ENCODE data around the gene MNT. TPM values are rescaled to one million over a fixed set of nuclear protein-coding genes. Genes with fewer than 3 reads are reported as not detected.

Gene MNT
- total and polyA plus RNA-seq, 2 of the 8 experiments (the other 6 are each of a cell fraction or from before 2014, with no cell fraction given), result 5.0 to 17.3 TPM

GRCh38 chr17:2384439-2385127 lies 16.3 kb downstream of the MNT start:
- Histone ChIP-seq H4K91ac (replicated peaks; ENCODE audit: insufficient read length, low read length) (no peak overlapping the region), H3K27me3 (replicated peaks in 1 of 4; ENCODE audit: control insufficient read depth in 3 of 4, extremely low read depth in 1 of 4, insufficient read depth in 3 of 4, low read length in 3 of 4) (no peaks in the 10 kb centered on the region), H3K79me2 (ENCODE audit: control insufficient read depth in 1 of 2, insufficient read depth in 2 of 2, low read length in 2 of 2) (0 out of 4 replicates have a peak, but pooled peaks cover 0 to 2% of the 10 kb centered on the region in 2 experiments), H3K9me3 (ENCODE audit: insufficient read depth in 2 of 2, low read depth in 1 of 2, low read length in 1 of 2) (no peaks in the 10 kb centered on the region), H3K9ac (replicated peaks in 1 of 4; ENCODE audit: extremely low read depth in 1 of 4, low read depth in 3 of 4, low read length in 3 of 4) (no peak overlapping the region), H2BK12ac (ENCODE audit: low read depth, low read length) (no peak overlapping the region), H3K56ac (replicated peaks; ENCODE audit: insufficient read length, low read depth, low read length) (no peak overlapping the region), H3K27ac (ENCODE audit: low read depth, low read length) (no peak overlapping the region), H3K36me3 (ENCODE audit: control insufficient read depth in 2 of 4, insufficient read depth in 4 of 4, low read length in 3 of 4) (peaks cover 0 to 8% (median 5%) of the 10 kb centered on the region in 4 experiments; a peak in 3 of 8 replicates), H3K18ac (ENCODE audit: extremely low read depth, low read length) (no peak overlapping the region; the same call in 1 of the 2 replicates), H2BK15ac (ENCODE audit: low read length) (no peak overlapping the region), H2AK5ac (ENCODE audit: low read depth, low read length) (no peak overlapping the region), H3K4me3 (ENCODE audit: extremely low read depth in 1 of 4, insufficient read depth in 2 of 4, low read depth in 3 of 4, low read length in 4 of 4) (no peak overlapping the region), H4K8ac (ENCODE audit: extremely low read depth, insufficient read depth, low read length) (no peak overlapping the region; the same call in 1 of the 2 replicates), H3K79me1 (ENCODE audit: low read depth, low read length) (no peaks in the 10 kb centered on the region), H3K4me2 (ENCODE audit: insufficient read depth in 1 of 2, low read depth in 2 of 2, low read length in 2 of 2) (no peak overlapping the region), H3K14ac (ENCODE audit: insufficient read length) (no peak overlapping the region), H3K23me2 (ENCODE audit: low read depth, low read length) (no peaks in the 10 kb centered on the region), H2BK20ac (ENCODE audit: low read length) (no peak overlapping the region), H2BK120ac (replicated peaks; ENCODE audit: low read depth, low read length) (no peak overlapping the region), H3K4ac (replicated peaks; ENCODE audit: insufficient read length, low read depth, low read length) (no peak overlapping the region), H2BK5ac (ENCODE audit: low read depth, low read length) (no peak overlapping the region), H3K4me1 (replicated peaks in 1 of 4; ENCODE audit: control insufficient read depth in 3 of 4, insufficient read depth in 4 of 4, low read length in 3 of 4) (peaks cover 0 to 15% (median 7%) of the 10 kb centered on the region in 4 experiments; a peak in 5 of 7 replicates), H3K23ac (ENCODE audit: insufficient read length) (no peak overlapping the region), H4K5ac (ENCODE audit: insufficient read length, low read depth, low read length) (no peak overlapping the region), H2AFZ (ENCODE audit: low read length) (no peak overlapping the region), H4K20me1 (replicated peaks in 1 of 2; ENCODE audit: control insufficient read depth in 1 of 2, insufficient read depth in 2 of 2, low read length in 2 of 2) (peaks cover 4 to 9% of the 10 kb centered on the region in 2 experiments)
- ChIA-PET POLR2A (ENCODE audit: partially characterized antibody) (interaction anchor here (0.9 to 15.4 kb wide), 8 partner anchors 11 to 35 kb away, joined by 3 to 193 read pairs (median 6); partner anchors contain the start of gene MNT), CTCF (ENCODE audit: partially characterized antibody) (interaction anchor here (0.7 to 11.8 kb wide), 8 partner anchors 14 to 48 kb away, joined by 3 to 216 read pairs (median 8); partner anchors contain the start of genes SGSM2 and TSR1)
- 86% methylated on average over 18 of the region's 22 CpGs; no CpG with 5 or more reads in 1 of the 2 experiments for WGBS, 2 experiments (ENCODE audit: extremely low coverage in 1 of 2, insufficient coverage in 1 of 2, insufficient read length in 1 of 2, insufficient replicate concordance in 2 of 2, low coverage in 1 of 2, low lambda C conversion rate in 2 of 2, missing lambda C conversion rate in 1 of 2)
- FAIRE-seq, result no peak
- no peak for DNase-seq (ENCODE audit: low read depth in 1 of 2, low spot score in 2 of 2)
- no peak for TF ChIP-seq JUND (IDR thresholded peaks at IDR 0.05; ENCODE audit: low read length)
- no peak for TF ChIP-seq KDM4A (IDR thresholded peaks at IDR 0.05; ENCODE audit: low read depth, low read length, severe bottlenecking)
- TF ChIP-seq CTCF (IDR thresholded peaks at IDR 0.05; ENCODE audit: control extremely low read depth in 1 of 3, insufficient read depth in 1 of 3, low read depth in 1 of 3, low read length in 3 of 3), result no peak
- no peak for TF ChIP-seq TAF1 (IDR thresholded peaks at IDR 0.05; ENCODE audit: low read depth, low read length)
- no peak for TF ChIP-seq ZNF274 (IDR thresholded peaks at IDR 0.05; ENCODE audit: borderline replicate concordance, extremely low read depth, low read length)
- TF ChIP-seq CREB1 (IDR thresholded peaks at IDR 0.05), result no peak
- no peak for TF ChIP-seq HDAC6 (IDR thresholded peaks at IDR 0.05; ENCODE audit: low read depth, low read length)
- TF ChIP-seq FOSL1 (IDR thresholded peaks at IDR 0.05; ENCODE audit: insufficient read depth, low read depth, low read length), result no peak
- no peak for TF ChIP-seq CBX8 (IDR thresholded peaks at IDR 0.05; ENCODE audit: borderline replicate concordance, low read depth, low read length)
- no peak for TF ChIP-seq BRCA1 (IDR thresholded peaks at IDR 0.05; ENCODE audit: low read depth, low read length)
